Bone marrow (tissue), 2 donors: ENCODE data around the gene PRR5.

Source experiments
- DNase-seq, 2 donors: peaks; one replicate each; lab custom pipeline; 2025; lab: John Stamatoyannopoulos, UW

The PRR5 gene

GRCh38 chr22:44692662-44693007 is 9.4 kb upstream of the PRR5 start:
- DNase-seq, result no peak

GRCh38 chr22:44693145-44693544 is 8.9 kb upstream of the PRR5 start:
- DNase-seq, result no peak

- no peak for DNase-seq
Measured at GRCh38 chr22:44693756-44694155, 8.2 kb upstream of the PRR5 start.

GRCh38 chr22:44697423-44698141 is 4.4 kb upstream of the PRR5 start:
- peak; percentile 40 to 48 for DNase-seq

- DNase-seq, result no peak
Measured at GRCh38 chr22:44698531-44699421, 3.2 kb upstream of the PRR5 start.

GRCh38 chr22:44700456-44700855 is 1.5 kb upstream of the PRR5 start:
- no peak for DNase-seq

GRCh38 chr22:44701187-44701790 is 715 bp upstream of the PRR5 start:
- DNase-seq, result no peak

GRCh38 chr22:44702479-44703198 is 635 bp downstream of the PRR5 start:
- peak in 1 of 2 donors; percentile 8 for DNase-seq

GRCh38 chr22:44703255-44703870 is 1.4 kb downstream of the PRR5 start:
- DNase-seq, result no peak

- DNase-seq, result no peak
Measured at GRCh38 chr22:44704159-44705021, 2.4 kb downstream of the PRR5 start.

- no peak for DNase-seq
Measured at GRCh38 chr22:44705022-44705297, 3.0 kb downstream of the PRR5 start.

GRCh38 chr22:44706488-44706887 is 4.5 kb downstream of the PRR5 start:
- no peak for DNase-seq

GRCh38 chr22:44707178-44707577 is 5.2 kb downstream of the PRR5 start:
- DNase-seq, result no peak

GRCh38 chr22:44707752-44708151 is 5.7 kb downstream of the PRR5 start:
- DNase-seq, result no peak

GRCh38 chr22:44709881-44710392 is 7.9 kb downstream of the PRR5 start:
- no peak for DNase-seq

- DNase-seq, result no peak
Measured at GRCh38 chr22:44710474-44711240, 8.7 kb downstream of the PRR5 start.

GRCh38 chr22:44711241-44711560 is 9.2 kb downstream of the PRR5 start:
- no peak for DNase-seq

- no peak for DNase-seq
Measured at GRCh38 chr22:44711690-44712555, 9.9 kb downstream of the PRR5 start.

- no peak for DNase-seq
Measured at GRCh38 chr22:44712962-44713361, 11.0 kb downstream of the PRR5 start.
